IMR-90 (cell line): ENCODE data around the gene PRR5L. TPM values are rescaled to one million over a fixed set of nuclear protein-coding genes. Genes with fewer than 3 reads are reported as not detected.
A peak's percentile ranks its signal among the peaks of the same experiment; 100 is the strongest.

Experiments used
- ATAC-seq: fragments of 200-7000 bp; cut with Tn5 transposase; 2 replicates; pipeline ENCODE4 v1.9.1; 2020; ENCODE audit warnings: low read depth, mild to moderate bottlenecking, moderate library complexity
- BruUV-seq: library from RNA; stranded (reverse); fragments of 400-500 nt; replicated peaks from 2 replicates; lab custom pipeline; 2021; lab: Mats Ljungman, UMichigan
- CTCF ChIA-PET: fragments of 300-600 bp; formaldehyde crosslinking; extraction: SDS; loops from one replicate; lab custom pipeline; 2021; ENCODE audit warnings: antibody characterized with exemption; lab: Yijun Ruan, JAX
- POLR2A ChIA-PET: fragments of 300-600 bp; sonication (Branson Sonifier 250); formaldehyde crosslinking; loops from one replicate; lab custom pipeline; 2022; ENCODE audit warnings: antibody characterized with exemption; ENCODE audit not compliant: unreplicated experiment; lab: Charles Lee
- DNase-seq: peaks from one replicate; pipeline ENCODE4 v3.0.0; 2013
- H2AFZ ChIP-seq: replicated peaks from 2 replicates; pipeline ENCODE3; 2013; ENCODE audit warnings: low read length, mild to moderate bottlenecking; ENCODE audit not compliant: poor library complexity
- H2AK5ac ChIP-seq: 2 replicates; pipeline ENCODE4 v1.6.1; 2013; ENCODE audit warnings: low read depth, low read length, inconsistent platforms
- H2AK9ac ChIP-seq: replicated peaks from 2 replicates; pipeline ENCODE3; 2013; ENCODE audit warnings: mild to moderate bottlenecking, low read depth, low read length, moderate library complexity; ENCODE audit not compliant: poor library complexity
- H2BK120ac ChIP-seq: 2 replicates; pipeline ENCODE4 v1.6.1; 2013; ENCODE audit warnings: low read depth, low read length, inconsistent platforms
- H2BK15ac ChIP-seq: 3 replicates; pipeline ENCODE4 v1.6.1; 2013; ENCODE audit warnings: low read depth, low read length, inconsistent platforms
- H2BK20ac ChIP-seq: 2 replicates; pipeline ENCODE4 v1.6.1; 2013; ENCODE audit warnings: low read depth, mild to moderate bottlenecking, inconsistent platforms, low read length, moderate library complexity
- H2BK5ac ChIP-seq: 2 replicates; pipeline ENCODE4 v1.6.1; 2013; ENCODE audit warnings: mild to moderate bottlenecking, low read depth, low read length, inconsistent platforms; ENCODE audit not compliant: poor library complexity, severe bottlenecking
- H3K14ac ChIP-seq: replicated peaks from 2 replicates; pipeline ENCODE4 v1.6.1; 2013; ENCODE audit warnings: low read depth, low read length, inconsistent platforms
- H3K18ac ChIP-seq: 2 replicates; pipeline ENCODE4 v1.6.1; 2013; ENCODE audit warnings: low read depth, low read length, control low read depth
- H3K23ac ChIP-seq: 2 replicates; pipeline ENCODE4 v1.6.1; 2013; ENCODE audit warnings: low read depth, low read length, inconsistent platforms
- H3K27ac ChIP-seq: 2 replicates; pipeline ENCODE4 v1.5.1; 2013; ENCODE audit warnings: mild to moderate bottlenecking, control low read depth, low read length; ENCODE audit not compliant: insufficient read depth
- H3K27me3 ChIP-seq: 2 replicates; pipeline ENCODE4 v1.6.1; 2013; ENCODE audit warnings: low read length; ENCODE audit not compliant: control insufficient read depth, insufficient read depth
- H3K36me3 ChIP-seq: 2 replicates; pipeline ENCODE4 v1.6.1; 2013; ENCODE audit warnings: low read length, mixed read lengths; ENCODE audit not compliant: control insufficient read depth, insufficient read depth
- H3K4ac ChIP-seq: 2 replicates; pipeline ENCODE4 v1.6.1; 2013; ENCODE audit warnings: low read depth, low read length, inconsistent platforms
- H3K4me1 ChIP-seq: 2 replicates; pipeline ENCODE4 v1.6.1; 2013; ENCODE audit warnings: low read length, mixed read lengths; ENCODE audit not compliant: control insufficient read depth, insufficient read depth
- H3K4me2 ChIP-seq: 2 replicates; pipeline ENCODE4 v1.6.1; 2013; ENCODE audit warnings: low read depth, mild to moderate bottlenecking, control low read depth, low read length, moderate library complexity
- H3K4me3 ChIP-seq: 2 replicates; pipeline ENCODE4 v1.5.1; 2013; ENCODE audit warnings: low read depth, mild to moderate bottlenecking, control low read depth, low read length, moderate library complexity; ENCODE audit not compliant: insufficient read depth
- H3K56ac ChIP-seq: 2 replicates; pipeline ENCODE4 v1.6.1; 2013; ENCODE audit warnings: low read length, inconsistent platforms; ENCODE audit not compliant: insufficient read depth; ENCODE audit errors: extremely low read depth
- H3K79me1 ChIP-seq, 2 experiments: 2 replicates each; pipeline ENCODE4 v1.6.1; 2013; ENCODE audit warnings: low read length in 2 of 2, inconsistent platforms in 1 of 2, low read depth in 1 of 2
- H3K9ac ChIP-seq: 2 replicates; pipeline ENCODE4 v1.6.1; 2013; ENCODE audit warnings: low read depth, low read length, control low read depth
- H3K9me1 ChIP-seq: 2 replicates; pipeline ENCODE4 v1.6.1; 2013; ENCODE audit warnings: low read length, inconsistent platforms; ENCODE audit not compliant: insufficient read depth
- H3K9me3 ChIP-seq: 2 replicates; pipeline ENCODE4 v1.6.1; 2013; ENCODE audit warnings: low read length; ENCODE audit not compliant: control insufficient read depth, insufficient read depth
- H4K20me1 ChIP-seq: 2 replicates; pipeline ENCODE4 v1.6.1; 2013; ENCODE audit warnings: low read length, inconsistent platforms; ENCODE audit not compliant: insufficient read depth
- H4K5ac ChIP-seq: 2 replicates; pipeline ENCODE4 v1.6.1; 2013; ENCODE audit warnings: mild to moderate bottlenecking, low read depth, low read length, control low read depth
- H4K8ac ChIP-seq, 2 experiments: 2 replicates each; pipeline ENCODE4 v1.6.1; 2013; ENCODE audit warnings: low read depth in 2 of 2, low read length in 2 of 2, control low read depth in 1 of 2, inconsistent platforms in 1 of 2
- H4K91ac ChIP-seq: 2 replicates; pipeline ENCODE4 v1.6.1; 2013; ENCODE audit warnings: low read depth, low read length, inconsistent platforms; ENCODE audit not compliant: insufficient read depth
- MAFK ChIP-seq: IDR thresholded peaks from 2 replicates; pipeline ENCODE4 v1.6.1; 2012; ENCODE audit warnings: low read depth, low read length, improper control_type of control experiment
- USF2 ChIP-seq: fragments of 150-350 bp; IDR thresholded peaks from 2 replicates; pipeline ENCODE4 v1.6.1; 2017; ENCODE audit warnings: mild to moderate bottlenecking, antibody characterized with exemption, low read length, low read depth
- WGBS, 2 experiments: methylation state at CpG; one replicate each; pipeline versions ENCODE4 v1.1.5 to v1.1.7; 2013; ENCODE audit warnings: missing lambda C conversion rate in 2 of 2; ENCODE audit not compliant: insufficient read length in 1 of 2; ENCODE audit errors: extremely low coverage in 2 of 2; 5-methylcytosine and 5-hydroxymethylcytosine counted together
- dilution Hi-C: fragments of 300-500 bp; cut with HindIII; formaldehyde crosslinking; loops from one replicate; pipeline ENCODE4 v1.14.3; 2018; ENCODE audit warnings: low sequenced_read_pairs; ENCODE audit not compliant: unreplicated experiment
- in situ Hi-C: fragments of 300-500 bp; cut with MboI; formaldehyde crosslinking; loops from 3 replicates; pipeline ENCODE4 v1.14.3; 2019; ENCODE audit warnings: low sequenced_read_pairs, inconsistent platforms, mixed read lengths
- intact Hi-C: fragments of 100-400 bp; cut with micrococcal nuclease; formaldehyde crosslinking; loops from 2 replicates; pipeline ENCODE4 v1.10.0; 2022
- polyA plus RNA-seq, 3 experiments: library from polyadenylated mRNA; depleted of rRNA; stranded (reverse); fragments of >200 nt; gene quantifications; 2 replicates each; pipeline ENCODE4 v1.2.3, GENCODE V29; 2012; ENCODE audit warnings: low replicate concordance in 1 of 3
- total RNA-seq: library from RNA; depleted of rRNA; stranded (reverse); fragments of >200 nt; gene quantifications from 2 replicates; pipeline ENCODE4 v1.2.3, GENCODE V29; 2012

PRR5L gene
- total and polyA plus RNA-seq, 2 of the 4 experiments (the other 2 are of a cell fraction), result 2.9 to 3.6 TPM

GRCh38 chr11:36498721-36499120 lies 202.6 kb downstream of the PRR5L start:
- intact Hi-C loops (no loop called here), dilution Hi-C loops (no loop called here), in situ Hi-C loops (loop anchor here (25.0 kb wide), 1 partner anchor 686 kb away; no protein-coding TSS in a partner anchor)
- no peak overlapping the region for H3K4me3 ChIP-seq
- H3K4ac ChIP-seq, result no peak overlapping the region
- H2BK20ac ChIP-seq, result no peak overlapping the region
- H2AFZ ChIP-seq, result no peak overlapping the region
- no peak for TF ChIP-seq USF2
- TF ChIP-seq MAFK, result peak; percentile 61; the same call in 1 of the 2 replicates
- ATAC-seq (no peak), DNase-seq (no peak)
- no peak overlapping the region for H2BK15ac ChIP-seq
- H3K9me3 ChIP-seq, result no peaks in the 10 kb centered on the region
- H3K4me1 ChIP-seq, result peaks cover 7% of the 10 kb centered on the region
- no peak overlapping the region for H3K4me2 ChIP-seq
- H3K56ac ChIP-seq, result no peak overlapping the region
- WGBS, 2 experiments, result no CpG with 5 or more reads among the region's 1 CpG
- H2BK120ac ChIP-seq, result no peak overlapping the region
- H2BK5ac ChIP-seq, result no peak overlapping the region
- H3K14ac ChIP-seq, result no peak overlapping the region
- no peak overlapping the region for H2AK9ac ChIP-seq
- no peak overlapping the region for H2AK5ac ChIP-seq
- CTCF ChIA-PET, result no interaction called here
- H3K27me3 ChIP-seq, result no peaks in the 10 kb centered on the region
- H4K91ac ChIP-seq, result no peak overlapping the region
- H3K18ac ChIP-seq, result no peak overlapping the region
- no peak overlapping the region for H3K23ac ChIP-seq
- no peaks in the 10 kb centered on the region; the same call in 1 of the 2 replicates for H4K20me1 ChIP-seq
- POLR2A ChIA-PET, result no interaction called here
- no TSS peak for BruUV-seq
- H3K27ac ChIP-seq, result no peak overlapping the region
- H3K9me1 ChIP-seq, result peaks cover 6% of the 10 kb centered on the region
- H3K9ac ChIP-seq, result no peak overlapping the region
- H3K36me3 ChIP-seq, result peaks cover 12% of the 10 kb centered on the region
- H4K8ac ChIP-seq, result no peak overlapping the region
- no peak overlapping the region for H4K5ac ChIP-seq
- peaks cover 4 to 24% of the 10 kb centered on the region in 2 experiments; a peak in 2 of 4 replicates for H3K79me1 ChIP-seq
